OCI-LY7 (cell line): Measurements from ENCODE around the gene WWOX. TPM values are rescaled to one million over a fixed set of nuclear protein-coding genes. Genes with fewer than 3 reads are reported as not detected.

Experiments used
- BruUV-seq: library from RNA; stranded (reverse); fragments of 400-500 nt; replicated peaks from 2 replicates; lab custom pipeline; 2021; lab: Mats Ljungman, UMichigan
- CTCF ChIA-PET: fragments of 300-600 bp; sonication (Branson Sonifier 250); formaldehyde crosslinking; loops from one replicate; lab custom pipeline; 2022; ENCODE audit warnings: antibody characterized with exemption; ENCODE audit not compliant: unreplicated experiment; lab: Charles Lee
- POLR2A ChIA-PET: fragments of 300-600 bp; sonication (Branson Sonifier 250); formaldehyde crosslinking; loops from one replicate; lab custom pipeline; 2022; ENCODE audit warnings: antibody characterized with exemption; lab: Charles Lee
- DNase-seq: peaks from one replicate; pipeline ENCODE4 v3.0.0-alpha.2; 2015; ENCODE audit warnings: low spot score
- H2AFZ ChIP-seq: fragments of 200-600 bp; sonication (generic), shearing (Covaris generic); 2 replicates; pipeline ENCODE4 v1.6.1; 2014; ENCODE audit warnings: mild to moderate bottlenecking, antibody characterized with exemption, low read length, moderate library complexity
- H3K27ac ChIP-seq: fragments of 200-600 bp; sonication (generic); 2 replicates; pipeline ENCODE4 v1.5.1; 2014; ENCODE audit warnings: mixed run types, low read depth, mild to moderate bottlenecking, moderate library complexity, low read length, inconsistent platforms; ENCODE audit not compliant: poor library complexity, severe bottlenecking
- H3K36me3 ChIP-seq: fragments of 200-600 bp; sonication (generic); 2 replicates; pipeline ENCODE4 v1.6.1; 2014; ENCODE audit warnings: mild to moderate bottlenecking, antibody characterized with exemption, low read length, moderate library complexity, mixed read lengths; ENCODE audit not compliant: insufficient read depth
- H3K4me1 ChIP-seq: fragments of 200-600 bp; sonication (generic); 2 replicates; pipeline ENCODE4 v1.5.1; 2014; ENCODE audit warnings: mild to moderate bottlenecking, low read length; ENCODE audit not compliant: insufficient read depth, poor library complexity, severe bottlenecking
- H3K4me2 ChIP-seq: fragments of 200-600 bp; sonication (generic); 2 replicates; pipeline ENCODE4 v1.6.1; 2014; ENCODE audit warnings: mild to moderate bottlenecking, low read length
- H3K4me3 ChIP-seq: fragments of 200-600 bp; sonication (generic); 2 replicates; pipeline ENCODE4 v1.5.1; 2014; ENCODE audit warnings: mild to moderate bottlenecking, low read depth, low read length; ENCODE audit not compliant: poor library complexity, severe bottlenecking
- H3K79me2 ChIP-seq: fragments of 200-600 bp; sonication (generic); 2 replicates; pipeline ENCODE4 v1.6.1; 2016; ENCODE audit warnings: low read depth, mild to moderate bottlenecking, low read length, moderate library complexity, mixed read lengths; ENCODE audit not compliant: insufficient read depth
- H3K9me2 ChIP-seq: fragments of 200-600 bp; sonication (generic); 2 replicates; pipeline ENCODE4 v1.6.1; 2016; ENCODE audit warnings: mild to moderate bottlenecking, low read length, mixed read lengths; ENCODE audit not compliant: insufficient read depth
- H3K9me3 ChIP-seq: fragments of 200-600 bp; sonication (generic); 2 replicates; pipeline ENCODE4 v1.6.1; 2014; ENCODE audit warnings: mild to moderate bottlenecking, mixed run types, low read length, mixed read lengths
- H4K20me1 ChIP-seq: fragments of 200-600 bp; sonication (generic); 2 replicates; pipeline ENCODE4 v1.6.1; 2014; ENCODE audit warnings: mild to moderate bottlenecking, antibody characterized with exemption, low read length, moderate library complexity, mixed read lengths; ENCODE audit not compliant: insufficient read depth
- CTCF ChIP-seq: fragments of 200-600 bp; sonication (generic); conservative IDR thresholded peaks from 2 replicates; pipeline ENCODE4 v1.5.1; 2014; ENCODE audit warnings: mild to moderate bottlenecking, antibody characterized with exemption, low read length, moderate library complexity, mixed read lengths
- EZH2phosphoT487 ChIP-seq: fragments of 200-600 bp; sonication (generic); IDR thresholded peaks from 2 replicates; pipeline ENCODE4 v1.6.1; 2018; ENCODE audit warnings: low read depth, borderline replicate concordance, mild to moderate bottlenecking, mixed run types, antibody characterized with exemption, low read length, moderate library complexity, mixed read lengths
- intact Hi-C: fragments of 100-400 bp; cut with micrococcal nuclease; formaldehyde crosslinking; loops from one replicate; pipeline ENCODE4 v1.10.0; 2022; ENCODE audit not compliant: unreplicated experiment
- total RNA-seq, 2 experiments: library from RNA; depleted of rRNA in 1 of 2; stranded (reverse); fragments of >200 nt in 1 of 2; shearing (Covaris generic) in 1 of 2; gene quantifications; 2 replicates each; pipeline ENCODE4 v1.2.3, GENCODE V29; 2014 to 2022

WWOX gene
- total RNA-seq, 2 experiments from 2014 or later: 40.2 to 47.6 TPM

- Histone ChIP-seq H3K27ac (no peak overlapping the region), H3K4me1 (no peaks in the 10 kb centered on the region), H3K9me2 (no peaks in the 10 kb centered on the region), H4K20me1 (no peaks in the 10 kb centered on the region), H3K9me3 (no peaks in the 10 kb centered on the region), H2AFZ (no peak overlapping the region), H3K36me3 (no peaks in the 10 kb centered on the region), H3K4me3 (no peak overlapping the region), H3K79me2 (no peaks in the 10 kb centered on the region), H3K4me2 (no peak overlapping the region)
- ChIA-PET CTCF (no interaction called here), POLR2A (interaction anchor here (1.1 kb wide), 1 partner anchor 40 kb away, joined by 3 read pairs; no protein-coding TSS in a partner anchor)
- no peak for DNase-seq
- BruUV-seq: no TSS peak
- intact Hi-C loops: no loop called here
- TF ChIP-seq CTCF (no peak), EZH2phosphoT487 (no peak)
Observed at GRCh38 chr16:78176435-78176834, 77.0 kb downstream of the WWOX start.

- no peaks in the 10 kb centered on the region for H3K79me2 ChIP-seq
- no TSS peak for BruUV-seq
- no peak overlapping the region for H3K4me3 ChIP-seq
- no peaks in the 10 kb centered on the region for H3K9me3 ChIP-seq
- TF ChIP-seq CTCF: no peak
- no peak for TF ChIP-seq EZH2phosphoT487
- no peaks in the 10 kb centered on the region for H4K20me1 ChIP-seq
- no peak for DNase-seq
- ChIA-PET CTCF (no interaction called here), POLR2A (interaction anchor here (1.1 kb wide), 1 partner anchor 40 kb away, joined by 3 read pairs; no protein-coding TSS in a partner anchor)
- intact Hi-C loops: no loop called here
- H3K27ac ChIP-seq: no peak overlapping the region
- no peak overlapping the region for H2AFZ ChIP-seq
- no peak overlapping the region for H3K4me2 ChIP-seq
- no peaks in the 10 kb centered on the region for H3K36me3 ChIP-seq
- no peaks in the 10 kb centered on the region for H3K4me1 ChIP-seq
- H3K9me2 ChIP-seq: no peaks in the 10 kb centered on the region
Observed at GRCh38 chr16:78177218-78177617, 77.8 kb downstream of the WWOX start.

- Histone ChIP-seq H3K4me1 (no peaks in the 10 kb centered on the region), H3K4me2 (no peak overlapping the region), H3K9me2 (no peaks in the 10 kb centered on the region), H3K27ac (no peak overlapping the region), H4K20me1 (no peaks in the 10 kb centered on the region), H3K36me3 (no peaks in the 10 kb centered on the region), H2AFZ (no peak overlapping the region), H3K4me3 (no peak overlapping the region), H3K79me2 (no peaks in the 10 kb centered on the region), H3K9me3 (no peaks in the 10 kb centered on the region)
- CTCF ChIA-PET: no interaction called here
- TF ChIP-seq CTCF (no peak), EZH2phosphoT487 (no peak)
- intact Hi-C loops: no loop called here
- POLR2A ChIA-PET: no interaction called here
- DNase-seq: no peak
- no TSS peak for BruUV-seq
Observed at GRCh38 chr16:78177987-78178386, 78.5 kb downstream of the WWOX start.
